Transverse colon (tissue), 4 donors: ENCODE results near the gene POLR2L.

Source experiments
- POLR2AphosphoS5 ChIP-seq, 3 donors: sonication (generic); formaldehyde crosslinking; IDR thresholded peaks; one replicate each; pipeline ENCODE4 v1.6.1; 2016; ENCODE audit warnings: antibody characterized with exemption in 3 of 3
- TF ChIP-seq, protein P1 (sequence below), 5 experiments: fragments of 200-600 bp in 3 of 5; fragments of 450-650 bp in 2 of 5; sonication (generic) in 3 of 5; IDR thresholded peaks; 1 replicate in 2 of 5; 2 replicates in 3 of 5; pipeline ENCODE4 v1.5.1; 2016 to 2017; ENCODE audit warnings: antibody characterized with exemption in 5 of 5, inconsistent platforms in 3 of 5, mild to moderate bottlenecking in 2 of 5, moderate library complexity in 1 of 5

DNA sequence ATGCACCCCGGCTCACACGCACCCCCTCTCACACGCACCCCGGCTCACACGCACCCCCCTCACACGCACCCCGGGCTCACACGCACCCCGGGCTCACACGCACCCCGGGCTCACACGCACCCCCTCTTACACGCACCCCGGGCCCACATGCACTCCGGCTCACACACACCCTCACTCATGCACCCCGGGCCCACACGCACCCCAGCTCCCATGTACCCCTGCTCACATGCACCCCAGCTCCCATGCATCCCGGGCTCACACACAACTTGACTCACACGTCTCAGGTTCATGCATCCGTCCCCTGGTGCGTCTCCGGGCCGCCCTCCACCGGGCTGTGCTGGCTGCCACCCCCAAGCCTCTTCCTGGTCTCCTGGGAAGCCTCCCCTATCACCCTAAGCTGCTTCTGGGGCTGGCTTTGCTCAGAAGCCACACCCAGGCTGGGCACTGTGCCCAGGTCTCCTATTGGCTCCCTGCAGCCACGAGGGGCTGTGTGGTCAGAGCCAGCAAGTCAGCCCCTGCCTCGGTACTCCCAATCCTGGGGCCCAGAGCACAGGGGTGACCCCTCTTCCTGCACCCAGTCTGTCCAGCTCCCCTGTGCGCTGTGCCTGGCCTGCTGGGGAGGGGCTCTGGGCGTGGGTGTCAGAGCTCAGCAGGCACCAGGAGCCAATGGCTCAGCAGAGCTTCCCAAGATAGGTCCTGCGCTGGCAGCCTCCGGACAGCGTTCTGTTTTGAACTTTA is 17.2 kb upstream of the POLR2L start:
- TF ChIP-seq, protein P1, sequence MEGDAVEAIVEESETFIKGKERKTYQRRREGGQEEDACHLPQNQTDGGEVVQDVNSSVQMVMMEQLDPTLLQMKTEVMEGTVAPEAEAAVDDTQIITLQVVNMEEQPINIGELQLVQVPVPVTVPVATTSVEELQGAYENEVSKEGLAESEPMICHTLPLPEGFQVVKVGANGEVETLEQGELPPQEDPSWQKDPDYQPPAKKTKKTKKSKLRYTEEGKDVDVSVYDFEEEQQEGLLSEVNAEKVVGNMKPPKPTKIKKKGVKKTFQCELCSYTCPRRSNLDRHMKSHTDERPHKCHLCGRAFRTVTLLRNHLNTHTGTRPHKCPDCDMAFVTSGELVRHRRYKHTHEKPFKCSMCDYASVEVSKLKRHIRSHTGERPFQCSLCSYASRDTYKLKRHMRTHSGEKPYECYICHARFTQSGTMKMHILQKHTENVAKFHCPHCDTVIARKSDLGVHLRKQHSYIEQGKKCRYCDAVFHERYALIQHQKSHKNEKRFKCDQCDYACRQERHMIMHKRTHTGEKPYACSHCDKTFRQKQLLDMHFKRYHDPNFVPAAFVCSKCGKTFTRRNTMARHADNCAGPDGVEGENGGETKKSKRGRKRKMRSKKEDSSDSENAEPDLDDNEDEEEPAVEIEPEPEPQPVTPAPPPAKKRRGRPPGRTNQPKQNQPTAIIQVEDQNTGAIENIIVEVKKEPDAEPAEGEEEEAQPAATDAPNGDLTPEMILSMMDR (IDR thresholded peaks at IDR 0.05): no peak
- TF ChIP-seq POLR2AphosphoS5 (IDR thresholded peaks at IDR 0.05): peak in 1 of 3 donors; percentile 7
